HG03175 (cell line): ENCODE results near the gene WWOX.

ENCODE experiments used
- ATAC-seq: cut with Tn5 transposase; IDR thresholded peaks from one replicate; pipeline ENCODE4 v1.9.1; 2021; ENCODE audit warnings: mild to moderate bottlenecking, moderate library complexity; ENCODE audit not compliant: unreplicated experiment

The WWOX gene

DNA sequence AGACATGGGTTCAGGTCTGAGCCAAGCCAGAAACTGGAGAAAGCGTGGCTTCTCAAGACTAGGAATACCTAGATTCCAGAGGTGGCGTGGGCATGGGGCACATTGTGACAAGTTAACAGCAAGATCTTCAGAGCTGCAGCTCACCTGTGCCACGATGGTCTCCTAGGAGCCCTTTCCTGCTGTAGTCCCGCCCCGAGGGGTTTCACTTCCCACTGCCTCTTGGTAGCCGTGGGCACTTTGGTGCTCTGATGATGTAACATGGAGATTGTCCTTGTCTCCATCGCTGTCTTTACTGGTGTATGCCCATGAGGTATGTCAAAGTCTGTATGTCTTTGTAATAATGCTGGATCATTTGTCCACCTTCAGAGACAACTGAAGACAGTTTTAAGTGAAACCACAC, 89.7 kb downstream of the WWOX start:
- no peak for ATAC-seq

DNA sequence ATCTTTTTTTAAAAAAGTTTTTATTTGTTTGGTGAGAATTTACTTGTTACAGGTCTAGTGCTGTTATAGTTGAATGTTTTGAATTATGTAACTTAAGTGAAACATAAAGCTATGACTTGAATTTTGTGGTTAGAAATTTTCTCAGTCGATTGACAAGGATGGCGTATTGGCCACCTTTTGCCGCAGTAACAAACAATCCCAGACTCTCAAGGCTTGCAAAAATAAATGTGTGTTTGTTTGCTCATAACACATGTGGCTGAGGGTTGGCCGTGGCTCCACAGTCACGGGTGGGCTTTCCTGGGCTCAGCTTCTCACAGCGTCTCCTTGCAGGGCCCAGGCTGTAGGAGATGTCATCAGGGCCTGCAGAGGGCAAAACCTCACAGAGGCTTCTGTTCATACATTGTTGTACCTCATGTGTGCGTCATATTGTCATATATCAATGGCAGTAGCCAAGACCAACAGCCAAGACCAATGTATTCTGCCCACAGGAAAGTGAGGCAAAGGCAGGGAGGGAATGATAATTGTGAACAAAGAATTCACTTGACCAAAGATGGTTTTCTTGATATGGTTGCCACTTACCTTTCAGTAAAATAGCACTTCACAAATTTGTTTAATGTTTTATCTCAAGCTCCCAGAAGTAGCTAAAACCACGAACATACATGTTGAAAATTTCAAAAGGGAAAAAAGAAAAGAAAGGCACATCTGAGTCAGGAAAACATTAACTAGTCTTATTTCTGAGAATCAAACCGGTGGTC, 93.5 kb downstream of the WWOX start:
- no peak for ATAC-seq

GRCh38 chr16:78194948-78195347, 95.5 kb downstream of the WWOX start:
- no peak for ATAC-seq

- no peak for ATAC-seq
These were observed 96.3 kb downstream of the WWOX start for GRCh38 chr16:78195797-78196196.

DNA sequence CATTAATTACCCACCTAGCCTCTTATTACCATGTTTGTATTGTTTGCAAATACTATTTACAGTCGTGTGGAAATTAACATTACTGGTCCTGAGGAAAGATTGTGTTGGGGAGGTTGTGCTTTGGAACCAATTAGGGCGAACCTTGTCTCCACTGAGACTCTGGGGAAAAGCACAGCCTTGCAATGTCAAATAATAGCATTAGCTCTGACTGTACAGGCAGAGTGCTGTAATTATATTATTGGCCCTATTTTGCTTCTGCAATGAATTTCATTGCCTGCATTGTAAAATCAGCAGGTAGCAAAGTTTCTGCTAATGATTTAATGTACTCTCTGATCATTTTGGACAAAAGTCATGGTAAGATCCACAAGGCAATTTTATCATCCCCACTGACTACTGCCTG, 97.0 kb downstream of the WWOX start:
- no peak for ATAC-seq

GRCh38 chr16:78198288-78198687, 98.8 kb downstream of the WWOX start:
- ATAC-seq: no peak

DNA sequence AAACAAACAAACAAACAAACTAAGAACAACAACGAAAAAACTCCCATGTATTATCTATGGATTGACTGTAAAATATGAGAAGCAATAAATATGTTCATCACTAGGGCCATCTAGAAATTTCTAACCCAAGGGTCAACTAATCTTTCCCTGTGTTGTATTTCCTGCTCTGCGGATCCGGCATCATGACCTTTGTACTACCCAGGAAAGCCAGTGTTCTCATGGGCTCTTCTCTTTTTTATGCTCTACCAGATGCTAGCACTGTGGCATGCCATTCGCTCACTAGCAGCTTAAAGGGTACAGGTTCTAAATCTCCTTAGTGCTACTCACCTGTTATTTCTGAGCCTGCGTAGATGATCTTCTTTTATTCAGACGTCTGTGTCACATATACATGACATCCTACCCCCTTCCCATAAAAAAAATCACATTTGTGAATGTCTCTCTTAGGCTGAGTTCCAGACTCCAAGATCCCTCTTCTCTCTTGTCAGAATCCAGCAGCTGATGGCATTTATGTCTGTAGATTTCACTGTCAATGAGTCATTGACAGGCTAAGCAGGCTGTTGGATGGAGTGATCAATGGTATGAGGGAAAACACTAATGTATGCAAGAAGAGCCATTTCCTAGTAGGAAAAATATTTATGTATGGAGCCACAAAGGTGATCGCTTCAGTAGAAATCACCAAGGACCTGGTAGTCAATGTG, 100.0 kb downstream of the WWOX start:
- no peak for ATAC-seq

DNA sequence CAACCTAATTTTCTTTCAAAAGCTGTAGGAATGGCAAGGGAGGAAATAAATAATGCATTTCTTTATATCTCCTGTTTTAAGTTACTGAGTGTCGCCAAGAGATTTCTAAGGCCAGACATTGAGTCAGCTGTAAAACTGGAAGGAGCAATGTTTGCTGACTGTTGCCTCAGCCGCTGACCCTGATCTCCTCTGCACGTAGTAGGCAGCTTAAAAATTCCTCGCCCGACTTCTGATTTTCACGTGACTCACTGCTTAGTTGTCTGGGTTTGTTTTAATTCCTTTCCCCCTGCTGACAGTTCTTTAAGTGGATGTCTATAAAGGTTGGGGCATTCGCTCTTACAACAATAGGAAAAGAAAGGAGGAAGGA, 100.6 kb downstream of the WWOX start:
- no peak for ATAC-seq

DNA sequence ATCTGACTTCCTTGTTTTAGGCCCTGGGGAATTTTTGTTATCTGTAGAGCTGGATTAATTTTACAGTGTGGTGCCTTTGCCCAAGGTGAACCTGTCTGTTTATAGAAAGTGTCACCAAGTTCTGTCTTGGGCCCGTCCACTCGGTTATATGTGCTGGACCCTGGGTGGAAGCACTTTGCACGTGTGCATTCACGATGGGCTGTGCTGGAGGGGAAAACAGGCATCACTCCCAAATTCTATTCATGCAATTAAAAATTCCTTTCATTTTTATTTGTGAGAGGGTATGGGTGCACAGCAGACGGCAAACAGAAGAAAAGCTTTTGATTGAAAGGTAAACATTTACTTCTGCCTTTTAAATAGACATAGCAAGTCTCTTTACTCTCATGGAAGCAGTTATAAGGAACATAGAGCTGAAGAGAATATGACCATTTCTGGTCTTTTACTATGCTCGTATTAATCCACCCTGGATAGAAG, 101.2 kb downstream of the WWOX start:
- no peak for ATAC-seq

DNA sequence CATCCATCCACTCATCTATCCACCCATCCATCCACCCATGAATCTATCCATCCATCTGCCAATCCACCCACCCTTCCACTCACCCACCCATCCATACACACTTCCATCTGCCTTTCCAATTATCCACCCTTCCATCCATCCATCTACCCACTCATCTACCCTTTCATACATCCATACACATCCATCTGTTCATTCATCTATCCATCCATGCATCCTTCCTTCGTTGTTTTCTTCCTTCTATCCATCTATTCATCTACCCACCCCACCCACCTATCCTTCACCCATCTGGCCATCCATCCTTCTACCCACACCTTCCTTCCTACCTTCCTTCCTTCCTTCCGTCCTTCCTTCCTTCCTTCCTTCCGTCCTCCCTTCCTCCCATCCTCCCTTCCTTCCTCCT, 106.1 kb downstream of the WWOX start:
- no peak for ATAC-seq

DNA sequence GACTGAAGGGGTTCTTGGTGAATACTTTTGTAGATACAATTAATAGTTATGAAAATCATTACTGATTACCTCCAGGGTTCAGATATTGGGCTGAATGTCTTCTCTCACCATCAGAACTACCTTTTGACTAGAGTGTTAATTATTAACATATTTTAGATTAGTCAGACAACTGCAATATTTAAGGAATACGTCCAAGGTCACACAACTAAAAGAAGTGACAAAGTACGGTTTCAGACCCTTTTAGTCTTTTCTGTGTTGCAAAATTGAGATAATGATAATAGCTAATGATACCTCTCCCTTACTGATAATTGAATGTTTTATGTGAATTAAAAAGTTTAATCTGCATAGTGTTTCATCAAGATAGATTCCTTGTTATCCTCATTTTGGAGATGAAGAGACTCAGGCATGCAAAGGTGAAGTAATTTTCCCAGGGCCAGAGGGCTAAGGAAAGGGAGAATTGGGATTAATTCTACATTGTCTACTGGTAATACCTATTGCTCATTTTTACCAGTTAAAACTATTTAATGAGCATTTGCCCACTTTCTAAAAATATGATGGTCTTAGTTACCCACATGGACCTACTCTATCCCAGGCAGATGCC, 107.3 kb downstream of the WWOX start:
- no peak for ATAC-seq

DNA sequence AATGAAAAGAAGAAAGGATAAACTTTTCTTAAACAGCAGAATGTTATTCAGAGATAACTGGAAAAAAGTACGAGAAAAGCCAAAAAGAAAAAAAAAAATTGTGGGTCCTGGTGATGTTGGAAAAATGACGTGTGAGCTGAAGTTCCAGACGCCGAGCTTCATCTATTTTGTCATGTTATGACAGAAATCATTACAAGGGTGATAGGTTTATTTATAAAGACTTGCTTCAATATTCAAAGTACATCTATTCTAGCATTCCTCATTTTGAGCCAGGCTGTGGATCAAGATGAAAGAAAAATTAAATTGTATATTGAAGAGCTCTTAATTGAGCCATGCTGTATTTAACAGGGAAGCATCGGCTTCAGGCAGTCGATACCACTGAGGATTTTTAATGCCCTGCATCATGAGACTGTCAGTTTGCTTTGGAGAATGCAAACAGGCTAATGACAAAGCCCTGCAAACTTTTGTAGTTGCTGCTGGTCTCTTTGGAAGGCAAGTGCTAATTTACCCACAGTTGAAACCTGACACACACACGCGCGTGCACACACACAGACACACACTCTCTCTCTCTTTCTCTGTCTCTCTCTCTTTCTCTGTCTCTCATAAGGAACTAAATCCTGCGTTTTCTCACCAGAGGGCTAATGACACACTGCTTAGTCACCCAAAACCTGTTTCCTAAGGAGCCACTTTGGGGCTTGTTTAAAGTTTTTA, 110.7 kb downstream of the WWOX start:
- no peak for ATAC-seq

DNA sequence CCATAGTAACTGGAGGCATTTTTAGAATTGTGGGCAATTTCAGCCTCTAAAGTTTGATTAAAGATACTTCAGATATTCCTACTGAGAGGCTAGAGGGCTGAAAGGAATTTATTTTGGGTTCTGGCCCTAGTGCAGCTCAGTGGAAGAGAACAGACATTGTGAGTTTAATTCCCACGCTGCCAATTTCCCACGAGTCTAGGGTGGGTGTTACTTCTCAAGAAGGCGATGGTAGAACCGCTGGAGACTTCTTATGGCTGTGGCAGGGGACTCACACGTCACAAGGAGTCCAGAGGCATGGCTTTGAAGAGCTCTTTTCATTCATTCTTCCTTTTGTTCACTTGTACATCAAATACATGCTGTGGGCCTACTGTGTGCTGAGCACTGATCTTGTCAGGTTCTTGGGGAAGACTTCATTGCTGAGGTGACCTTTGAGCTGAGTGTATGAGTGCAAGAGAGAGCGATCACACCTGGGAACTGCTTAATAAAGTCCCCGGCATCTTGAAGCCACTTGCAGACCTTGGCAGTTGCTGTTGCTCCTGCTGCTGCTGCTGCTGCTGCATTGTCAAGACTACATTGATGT, 111.7 kb downstream of the WWOX start:
- no peak for ATAC-seq

DNA sequence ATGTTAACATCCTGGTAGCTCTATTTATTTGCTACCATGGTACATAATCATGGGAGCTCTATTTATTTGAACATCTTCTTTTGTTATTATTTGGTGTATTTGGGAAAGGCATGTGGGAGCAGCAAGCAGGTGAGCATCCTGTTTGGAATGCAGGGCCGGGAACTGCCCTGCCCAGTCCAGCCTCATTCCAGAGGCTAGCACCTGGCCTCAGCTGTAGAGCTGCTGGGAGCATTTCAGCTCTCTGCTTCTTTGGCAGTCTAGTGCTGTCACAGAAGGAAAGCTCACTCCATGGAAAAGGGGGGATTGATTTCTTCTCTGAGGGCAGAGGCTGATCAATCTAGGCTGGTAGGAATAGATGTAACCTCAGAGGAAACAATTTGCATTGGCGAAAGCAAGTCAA, 112.5 kb downstream of the WWOX start:
- no peak for ATAC-seq

DNA sequence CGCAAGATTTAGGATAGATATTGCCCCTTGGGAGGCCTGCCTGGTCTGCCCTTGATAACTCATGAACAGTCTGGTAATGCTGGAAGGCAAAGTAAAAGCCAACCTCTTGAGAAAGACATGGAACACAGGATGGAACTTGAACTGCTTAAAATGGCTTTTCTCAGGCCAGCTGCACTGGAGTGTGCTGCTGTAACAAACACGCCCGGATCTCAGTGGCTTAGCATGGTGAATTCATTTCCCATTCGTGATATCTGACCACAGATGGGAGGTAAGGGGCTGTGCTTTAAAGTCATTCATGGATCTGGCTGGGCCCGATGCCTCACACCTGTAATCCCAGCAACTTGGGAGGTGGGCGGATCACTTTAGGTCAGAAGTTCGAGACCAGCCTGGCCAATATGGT, 113.2 kb downstream of the WWOX start:
- no peak for ATAC-seq

GRCh38 chr16:78213751-78214150, 114.3 kb downstream of the WWOX start:
- no peak for ATAC-seq

DNA sequence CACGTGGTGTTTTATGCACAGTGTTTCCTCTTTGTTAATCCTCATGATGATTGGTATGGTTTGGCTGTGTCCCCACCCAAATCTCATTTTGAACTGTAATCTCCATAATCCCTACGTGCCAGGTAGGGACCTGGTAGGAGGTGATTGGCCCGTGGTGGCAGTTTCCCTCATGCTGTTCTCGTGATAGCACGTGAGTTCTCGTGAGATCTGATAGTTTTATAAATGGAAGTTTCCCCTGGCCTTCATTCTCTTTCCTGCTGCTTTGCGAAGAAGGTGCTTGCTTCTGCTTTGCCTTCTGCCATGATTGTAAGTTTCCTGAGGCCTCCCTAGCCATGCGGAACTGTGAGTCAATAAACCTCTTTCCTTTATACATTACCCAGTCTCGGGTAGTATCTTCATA, 115.8 kb downstream of the WWOX start:
- ATAC-seq: no peak

DNA sequence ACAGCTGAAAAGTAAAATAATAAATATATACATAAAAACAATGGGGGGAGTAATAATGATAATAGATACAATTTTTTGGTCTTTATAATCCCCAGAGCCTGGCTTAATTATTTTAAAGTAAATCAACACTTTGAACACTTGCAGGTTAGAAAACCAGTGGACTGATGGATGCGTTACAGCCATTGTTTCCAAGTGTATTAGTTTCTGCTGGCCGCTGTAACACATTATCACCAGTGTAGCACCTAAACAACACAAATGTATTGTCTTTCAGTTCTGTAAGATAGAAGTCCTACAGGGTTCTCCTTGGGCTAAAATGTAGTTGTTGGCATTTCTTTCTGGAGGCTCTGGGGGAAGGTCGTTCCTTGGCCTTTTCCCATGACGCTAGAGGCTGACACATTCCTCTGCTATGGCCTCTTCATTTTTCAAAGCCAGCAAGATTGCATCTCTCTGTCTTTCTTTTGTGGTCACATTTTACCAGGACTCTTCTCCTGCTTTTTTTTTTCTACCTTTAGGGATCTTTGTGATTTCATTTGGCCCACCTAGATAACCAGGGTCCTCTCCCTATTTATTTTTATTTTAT, 116.8 kb downstream of the WWOX start:
- no peak for ATAC-seq

GRCh38 chr16:78217276-78217675, 117.8 kb downstream of the WWOX start:
- ATAC-seq: no peak

DNA sequence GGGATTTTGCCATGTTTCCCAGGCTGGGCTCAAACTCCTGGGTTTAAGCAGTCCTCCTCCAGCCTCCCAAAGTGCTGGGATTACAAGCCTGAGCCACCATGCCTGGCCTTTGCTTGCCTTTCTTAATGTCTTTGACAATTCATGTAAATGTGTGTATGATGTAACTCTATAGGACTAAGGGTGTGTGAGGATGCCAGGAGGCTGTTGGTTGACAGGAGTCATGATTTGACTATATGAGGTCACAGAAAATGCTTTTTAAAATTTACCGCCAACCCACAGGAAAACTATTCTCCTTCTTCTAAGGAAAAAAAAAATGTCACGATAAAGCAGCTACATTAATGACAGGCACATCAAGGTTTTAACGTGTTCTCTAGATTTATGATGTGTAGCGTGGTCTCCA, 118.8 kb downstream of the WWOX start:
- ATAC-seq: no peak
